GM19035 (cell line): Measurements from ENCODE around the gene NCKAP5.

Source experiments
- ATAC-seq: cut with Tn5 transposase; IDR thresholded peaks from one replicate; pipeline ENCODE4 v1.9.1; 2021; ENCODE audit not compliant: unreplicated experiment

Gene NCKAP5

DNA sequence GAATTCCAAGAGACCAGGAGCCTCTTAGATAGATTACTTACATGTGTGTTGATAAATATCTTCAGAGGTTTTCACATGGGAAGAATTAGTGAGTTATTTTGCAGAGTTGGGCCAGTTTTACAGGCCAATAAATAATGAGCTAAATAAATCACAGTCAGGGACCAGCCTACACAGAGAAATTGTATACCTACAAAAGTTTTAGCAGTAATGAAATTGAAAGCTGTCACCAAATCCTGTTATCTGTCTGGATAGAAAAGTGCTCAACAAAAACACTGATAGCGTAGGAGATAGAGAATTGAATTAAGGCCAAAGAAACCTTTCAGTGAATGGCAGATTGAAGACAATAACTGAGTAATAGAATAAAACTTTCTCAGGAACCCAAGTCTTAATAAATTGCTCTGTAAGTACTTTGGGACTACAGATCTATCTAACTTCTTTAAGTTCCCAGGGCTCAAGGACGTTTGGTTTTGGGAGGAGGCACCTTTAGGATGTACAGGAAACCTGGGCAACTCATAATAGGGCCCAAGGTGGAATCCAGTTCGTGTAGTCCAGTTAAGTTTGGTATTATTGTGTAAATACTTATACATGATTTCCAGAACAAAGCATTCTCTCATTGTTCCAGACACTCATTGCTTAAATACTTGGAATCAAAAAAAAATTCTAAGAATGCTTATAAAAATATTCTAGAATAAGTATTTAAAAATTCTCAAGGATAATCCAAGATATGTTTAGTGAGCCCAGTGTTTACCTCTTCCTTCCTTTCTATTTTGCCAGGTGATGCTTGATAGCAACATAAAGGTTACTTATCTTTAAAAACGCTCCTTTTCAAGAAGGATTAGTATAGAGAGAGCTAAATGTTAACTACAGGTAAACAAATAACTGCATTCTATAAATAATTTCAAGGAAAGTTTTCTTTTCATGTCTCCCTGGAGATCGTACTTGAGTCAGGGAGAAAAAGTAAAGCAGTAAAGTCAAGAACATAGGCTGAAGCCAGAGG lies 134.5 kb downstream of the NCKAP5 start:
- ATAC-seq = no peak

DNA sequence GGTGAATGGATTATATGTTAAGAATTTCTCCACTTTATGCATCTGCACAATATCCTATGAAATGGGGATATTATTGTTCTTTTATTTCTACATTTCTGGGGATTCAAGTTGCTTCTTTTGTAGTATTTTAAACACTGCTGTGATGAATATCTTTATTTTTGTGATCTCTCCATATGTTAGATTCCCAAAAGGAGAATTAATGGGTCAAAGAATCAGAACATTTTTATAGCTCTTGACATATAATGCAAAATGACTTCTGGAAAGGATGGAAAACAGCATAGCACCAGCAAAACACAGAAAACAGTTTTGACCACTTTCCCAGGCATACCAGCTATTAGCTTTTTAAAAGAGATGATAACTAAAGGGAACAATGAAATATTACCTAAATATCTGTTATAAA lies 135.5 kb downstream of the NCKAP5 start:
- ATAC-seq = no peak

DNA sequence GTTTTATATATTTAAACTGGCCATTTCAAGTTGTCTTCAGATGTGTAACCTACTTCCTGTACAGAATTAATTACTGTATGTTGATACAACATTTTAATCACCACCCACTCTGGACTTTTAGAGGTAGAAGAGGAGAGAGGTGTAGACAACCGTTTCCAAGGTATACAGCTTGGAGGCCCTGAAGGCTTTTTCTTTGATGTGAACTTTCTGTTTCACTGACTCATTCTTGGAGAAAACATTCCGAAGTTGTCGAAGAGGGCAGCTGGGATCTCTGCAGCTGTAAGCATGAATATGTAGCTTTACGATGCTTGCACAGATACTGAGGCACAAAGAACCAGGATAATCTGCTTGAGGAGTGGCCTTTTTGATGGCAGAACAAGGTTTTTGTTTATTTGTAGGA lies 137.0 kb downstream of the NCKAP5 start:
- no peak for ATAC-seq

DNA sequence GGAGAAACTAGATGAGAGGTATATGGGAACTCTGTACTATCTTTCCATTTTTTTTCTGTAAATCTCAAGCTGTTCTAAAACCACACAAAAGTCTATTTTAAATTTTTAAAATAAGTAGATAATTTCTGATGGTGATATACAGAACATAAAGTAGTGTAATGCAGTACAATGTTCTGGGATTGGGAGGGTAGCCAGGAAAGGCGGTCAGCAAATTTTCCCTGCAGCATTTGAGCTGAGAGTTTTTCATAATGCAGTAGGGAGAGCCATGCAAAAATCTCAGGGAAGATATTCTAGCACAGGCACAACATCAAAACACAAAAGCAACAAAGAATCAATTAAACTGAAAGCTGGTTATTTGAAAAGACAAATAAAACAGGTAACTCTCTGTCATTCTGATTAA lies 141.5 kb downstream of the NCKAP5 start:
- ATAC-seq = no peak

DNA sequence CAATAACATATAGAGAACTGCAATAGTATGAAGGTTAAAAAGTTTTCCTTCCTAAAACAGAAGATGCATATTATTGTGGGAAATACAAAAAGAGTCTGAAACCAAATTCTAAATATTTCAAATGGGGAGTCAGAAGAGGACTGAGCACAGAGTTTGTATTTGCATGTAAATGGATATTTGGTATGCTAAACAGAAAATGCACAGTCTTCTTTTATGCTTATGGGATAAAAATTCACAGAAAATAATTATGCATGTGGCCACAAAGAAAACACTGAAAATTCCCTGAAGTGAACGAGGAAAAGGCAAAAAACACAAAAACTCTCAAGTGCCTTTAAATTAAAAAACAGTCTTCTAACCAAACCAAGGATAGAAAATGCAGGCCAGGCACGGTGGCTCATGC lies 142.7 kb downstream of the NCKAP5 start:
- ATAC-seq = no peak

DNA sequence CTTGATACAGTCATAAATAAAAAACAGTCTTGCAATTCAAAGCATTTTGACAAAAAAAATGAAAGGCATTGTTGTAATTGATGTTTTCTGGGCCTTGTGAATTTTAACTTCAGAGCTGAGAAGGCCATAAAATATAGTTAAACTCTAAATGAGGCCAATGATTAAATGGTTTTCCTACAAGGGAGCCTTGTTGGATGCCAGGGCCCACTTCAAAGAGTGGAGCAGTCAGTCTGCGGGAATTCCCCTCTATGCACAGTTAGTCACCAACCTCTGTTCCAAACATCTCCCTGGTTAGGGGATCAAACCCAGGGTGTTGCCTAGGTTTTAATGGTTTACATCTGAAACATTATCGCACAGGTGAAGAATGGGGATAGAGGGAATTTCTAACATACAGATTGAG lies 143.4 kb downstream of the NCKAP5 start:
- ATAC-seq = no peak

DNA sequence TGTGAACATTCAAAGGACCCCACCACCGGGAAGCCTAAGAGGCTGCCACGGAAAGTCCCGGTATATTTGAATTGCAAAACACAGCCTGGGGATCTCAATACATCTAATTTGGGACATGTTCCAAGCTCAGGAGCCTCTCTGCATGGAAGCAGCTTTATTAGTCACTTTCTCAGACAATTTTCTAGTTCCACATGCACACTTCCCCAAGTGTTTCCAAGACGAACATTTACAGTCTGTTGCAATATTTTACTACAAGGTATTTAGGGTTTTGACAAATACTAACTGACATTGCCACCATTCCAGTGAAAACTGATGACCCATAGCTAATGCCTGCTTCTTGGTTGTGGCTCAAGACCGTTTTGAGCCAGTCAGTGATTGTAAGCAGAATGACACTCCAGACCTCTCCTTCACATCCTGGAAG lies 145.3 kb downstream of the NCKAP5 start:
- ATAC-seq = no peak

DNA sequence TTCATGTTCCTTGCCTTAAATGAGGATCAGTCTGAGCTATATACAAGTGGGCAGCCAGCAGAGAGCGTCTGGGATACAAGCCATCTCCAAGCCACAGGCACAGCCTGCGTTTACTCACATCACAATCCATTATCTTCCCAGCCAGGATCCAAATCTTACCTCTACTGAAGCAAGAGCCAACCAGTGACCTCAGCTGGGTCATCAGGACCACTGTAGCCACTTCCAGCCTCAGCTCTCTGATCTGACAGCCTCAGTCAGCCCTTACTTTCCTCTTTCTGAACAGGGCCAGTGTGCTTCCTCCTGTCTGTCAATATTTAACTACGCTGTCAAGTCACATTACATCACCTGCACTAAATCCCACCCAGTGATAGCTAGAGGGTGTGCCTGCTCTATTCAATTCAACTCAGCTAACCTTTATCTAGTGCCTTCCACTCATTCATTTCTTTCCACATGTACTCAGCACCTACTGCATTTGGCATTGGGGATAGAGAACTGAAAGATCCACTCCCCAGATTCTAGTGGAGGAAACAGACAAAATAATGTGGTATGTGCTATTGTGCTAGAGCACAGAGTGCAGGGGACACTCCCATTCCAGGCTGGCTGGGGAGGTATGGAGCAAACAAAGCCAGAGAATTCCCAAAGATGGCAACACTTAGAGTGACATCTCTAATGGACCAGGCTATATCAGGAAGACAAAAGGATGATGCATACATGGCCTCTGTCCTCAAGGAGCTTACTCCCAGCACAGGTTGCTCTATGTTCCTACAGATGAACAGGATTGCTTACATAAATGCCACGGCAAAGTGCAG lies 146.5 kb downstream of the NCKAP5 start:
- ATAC-seq = peak; percentile 68

DNA sequence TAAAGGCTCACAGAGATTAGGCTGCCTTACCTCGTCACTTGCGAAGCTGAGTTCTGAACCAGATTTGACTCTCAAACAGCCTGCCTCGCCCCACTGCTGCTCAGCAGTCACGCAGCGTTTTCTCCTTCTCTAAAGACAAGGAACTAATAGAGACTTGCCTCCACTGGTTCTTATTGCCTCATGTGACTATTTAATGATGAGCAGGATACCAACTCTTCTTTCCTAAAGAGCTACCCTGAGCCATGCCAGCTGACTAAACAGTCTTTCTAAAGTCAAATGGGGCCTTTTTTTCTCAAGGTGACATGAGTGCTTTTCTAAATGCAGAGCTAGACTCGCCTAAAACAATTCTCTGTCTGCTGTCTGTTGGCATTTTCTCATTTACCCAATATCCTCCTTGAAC lies 147.5 kb downstream of the NCKAP5 start:
- no peak for ATAC-seq

DNA sequence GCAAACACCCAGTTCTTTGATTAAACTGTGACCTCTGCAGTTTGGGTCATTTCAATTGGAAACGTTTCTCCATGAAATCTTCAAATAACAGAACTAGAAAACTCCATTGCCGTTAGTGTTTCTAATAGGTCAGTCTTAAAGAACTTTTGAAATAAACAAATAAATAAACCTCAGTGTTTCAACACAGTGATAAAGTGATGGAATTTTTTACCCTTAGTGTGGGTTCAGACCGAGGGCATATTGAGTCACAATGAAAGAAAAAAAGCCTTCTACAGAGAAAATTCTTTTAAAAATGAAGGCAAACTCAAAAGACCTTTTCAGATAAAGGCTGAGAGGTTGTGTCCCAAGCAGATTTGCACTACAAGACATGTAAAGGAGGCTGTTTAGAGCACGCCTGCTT lies 149.6 kb downstream of the NCKAP5 start:
- no peak for ATAC-seq

DNA sequence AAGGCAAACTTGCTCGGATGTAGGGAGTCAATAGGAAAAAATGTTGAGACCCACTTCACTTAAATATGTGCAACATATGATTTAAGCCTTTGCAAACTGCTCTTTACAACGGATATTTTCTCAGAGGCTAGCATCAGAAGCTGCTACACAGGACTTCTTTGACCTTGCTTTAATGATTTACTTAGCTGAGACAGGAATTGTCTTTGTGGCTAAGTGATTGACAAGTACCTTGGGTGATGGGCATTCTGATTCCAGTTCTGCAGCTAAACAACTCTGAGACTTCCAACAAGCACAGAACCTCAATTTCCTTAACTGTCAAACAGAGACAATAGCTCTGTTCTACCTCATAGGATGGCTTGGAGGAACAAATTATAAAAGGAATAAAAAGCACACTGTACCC lies 150.2 kb downstream of the NCKAP5 start:
- ATAC-seq = no peak

DNA sequence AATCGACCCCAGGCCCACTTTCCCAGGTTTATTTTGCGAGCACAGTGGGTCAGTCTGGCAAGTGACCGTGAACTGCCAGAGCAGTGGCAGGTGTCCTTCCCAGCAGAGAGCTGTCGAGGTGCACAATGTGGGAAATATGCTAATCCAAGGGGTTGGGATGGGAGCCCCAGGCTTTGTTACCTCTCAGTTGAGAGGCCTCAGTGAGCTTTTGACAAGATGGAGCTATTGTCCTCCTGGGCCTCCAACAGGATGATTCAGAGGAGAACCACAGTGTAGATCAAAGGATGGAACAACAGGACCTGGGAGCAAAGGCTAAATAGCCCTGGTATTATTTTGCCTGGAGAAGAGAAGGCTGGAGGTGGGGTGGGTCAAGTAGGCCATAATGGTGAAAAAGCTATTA lies 150.8 kb downstream of the NCKAP5 start:
- no peak for ATAC-seq

DNA sequence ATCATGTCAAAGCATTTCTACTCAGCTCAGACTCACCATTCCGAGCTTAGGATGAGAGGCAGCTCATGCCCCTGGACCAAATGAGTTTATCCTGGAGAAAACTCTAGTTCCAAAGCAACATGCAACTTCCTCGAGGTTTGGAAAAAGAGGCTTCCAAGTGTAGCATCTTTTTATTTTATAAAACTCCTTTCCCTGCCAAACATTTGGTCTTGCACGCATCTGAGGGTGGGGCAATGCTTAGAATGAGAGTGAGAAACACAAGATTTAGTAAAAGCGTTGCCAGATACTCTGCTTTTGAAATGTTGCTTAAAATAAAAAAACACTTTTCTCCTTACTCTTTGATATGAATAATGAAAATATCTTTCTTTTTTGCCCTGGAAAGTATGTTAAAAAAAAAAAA lies 151.5 kb downstream of the NCKAP5 start:
- no peak for ATAC-seq

DNA sequence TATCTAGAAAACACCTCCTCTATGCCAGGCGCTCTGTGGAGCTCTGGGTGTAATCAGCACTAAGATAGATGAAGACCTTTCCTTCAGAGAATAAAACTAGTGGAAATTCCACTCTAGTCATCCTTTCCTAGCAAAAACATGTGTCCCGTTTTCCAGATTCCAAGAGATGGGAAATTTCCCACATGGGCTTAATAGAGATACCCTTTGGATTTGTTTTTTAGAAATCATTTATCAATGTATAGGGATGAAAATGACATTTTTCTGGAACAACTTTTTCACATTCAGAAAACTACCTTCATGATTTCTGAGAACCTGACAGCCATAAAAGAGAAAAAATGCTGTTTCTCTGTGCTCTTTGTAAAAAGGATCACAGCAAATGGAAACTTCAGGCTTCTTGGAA lies 152.1 kb downstream of the NCKAP5 start:
- no peak for ATAC-seq

DNA sequence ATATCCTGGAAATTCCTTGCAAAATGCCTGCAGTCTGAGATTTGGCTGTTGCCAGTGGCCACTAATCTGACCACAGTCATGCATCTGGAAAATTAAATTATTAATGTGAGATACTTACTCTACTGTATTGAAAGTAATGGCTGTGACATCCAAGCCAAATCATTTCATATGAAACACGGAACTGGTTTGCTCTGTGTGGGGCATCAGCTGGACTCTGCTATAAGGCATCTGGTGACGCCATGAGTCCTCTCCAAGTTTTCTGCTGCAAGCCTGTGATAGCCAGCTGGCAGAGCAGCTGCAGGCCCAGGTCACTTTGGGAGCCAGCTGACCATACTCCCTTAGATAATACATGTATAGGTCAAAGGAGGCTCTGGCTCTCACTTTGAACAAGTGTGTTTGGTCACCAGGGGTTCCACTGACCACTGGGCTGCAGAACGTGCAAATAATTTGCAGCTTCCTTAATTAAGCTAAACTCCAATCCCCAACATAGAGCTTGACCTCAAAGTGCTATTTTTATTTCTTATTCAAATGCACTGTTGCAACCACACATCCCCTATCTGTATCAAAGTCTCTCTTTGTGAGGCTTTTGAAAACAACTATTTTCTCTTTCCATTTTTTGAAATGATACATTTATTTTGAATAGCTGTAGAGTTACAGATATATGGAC lies 152.9 kb downstream of the NCKAP5 start:
- ATAC-seq = no peak

DNA sequence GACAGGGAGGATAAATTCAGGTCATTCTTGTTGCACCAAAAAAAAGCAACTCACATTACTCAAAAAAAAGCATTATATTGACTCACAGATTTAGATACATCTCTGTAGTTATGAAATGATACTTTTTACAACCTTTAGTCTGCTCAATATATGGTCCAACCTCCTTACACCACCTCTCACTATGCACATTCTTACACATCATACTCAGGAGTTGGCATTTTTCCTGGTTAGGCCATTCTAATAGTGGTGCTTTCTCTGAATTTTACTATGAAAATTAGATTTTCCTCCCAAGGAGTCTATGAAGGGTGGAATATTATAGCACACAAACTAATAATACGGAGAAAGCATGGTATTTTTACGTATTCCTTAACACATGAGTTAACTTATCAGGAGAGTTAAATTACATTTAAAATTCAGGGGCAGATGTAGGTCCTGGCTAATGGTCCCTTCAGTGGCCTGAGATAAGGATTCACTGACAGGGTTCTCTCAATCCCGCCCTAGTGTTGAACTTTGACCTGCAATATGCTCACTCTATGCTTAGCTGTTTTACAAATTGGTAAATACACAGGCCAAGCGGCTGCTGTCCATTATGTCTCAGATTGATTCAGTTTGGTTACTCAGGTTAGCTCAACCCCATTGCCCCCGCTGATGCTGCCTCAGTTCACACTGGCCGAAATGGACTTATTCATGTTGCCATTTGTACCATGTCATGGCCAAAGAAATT lies 153.6 kb downstream of the NCKAP5 start:
- no peak for ATAC-seq

DNA sequence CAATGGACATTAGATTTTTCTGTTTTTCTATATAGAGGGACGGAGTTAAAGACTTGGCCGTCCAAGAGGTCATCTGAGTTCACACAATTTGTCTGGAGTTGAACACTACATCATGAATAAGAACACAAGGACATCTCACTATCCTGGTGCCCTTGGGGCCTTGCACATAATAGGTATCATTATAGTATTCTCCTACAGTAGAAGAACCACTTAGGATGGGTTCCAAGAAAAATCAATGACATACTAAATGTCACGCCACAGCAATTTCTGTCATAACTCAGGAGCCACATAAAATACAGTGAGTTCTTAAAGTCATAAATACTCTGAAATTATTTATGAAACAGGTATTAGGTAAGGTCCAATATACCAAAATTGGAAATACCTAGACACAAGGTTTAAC lies 154.4 kb downstream of the NCKAP5 start:
- ATAC-seq = no peak

DNA sequence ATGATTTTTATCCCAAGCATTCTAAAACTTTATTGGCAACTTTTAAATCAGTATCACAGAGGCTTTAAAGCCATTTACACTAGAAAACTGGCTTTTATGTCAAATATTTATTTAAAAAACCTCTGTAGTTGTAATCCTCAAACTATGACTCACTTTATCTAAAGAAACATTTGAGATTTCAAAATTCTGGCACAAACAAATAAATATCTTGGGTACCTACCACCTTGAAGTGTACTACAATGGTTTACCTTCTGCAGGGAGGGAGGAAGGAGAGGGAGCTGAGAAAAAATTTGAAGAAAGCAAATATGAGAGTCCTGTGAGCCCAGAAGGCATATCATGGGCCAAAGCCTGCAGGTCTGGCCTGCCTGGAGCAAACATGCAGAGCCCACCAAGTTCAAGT lies 155.6 kb downstream of the NCKAP5 start:
- ATAC-seq = no peak

DNA sequence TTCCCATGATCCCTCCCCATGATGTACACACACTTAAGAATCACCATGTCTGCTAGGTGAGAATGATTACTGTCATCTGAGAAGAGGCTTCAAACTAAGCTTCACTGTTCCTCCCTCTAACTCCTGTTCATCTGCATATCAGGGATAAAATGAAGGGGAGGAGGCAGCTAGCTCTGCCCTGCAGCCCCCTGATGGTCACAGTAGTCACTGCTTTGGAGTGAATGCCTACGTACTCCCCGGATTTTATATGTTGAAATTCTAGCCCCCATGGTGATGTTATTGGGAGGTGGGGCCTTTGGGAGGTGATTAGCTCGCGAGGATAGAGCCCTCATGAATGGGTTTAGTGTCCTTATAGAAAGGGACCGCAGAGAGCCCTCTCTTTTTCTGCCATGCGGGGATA lies 156.4 kb downstream of the NCKAP5 start:
- no peak for ATAC-seq

DNA sequence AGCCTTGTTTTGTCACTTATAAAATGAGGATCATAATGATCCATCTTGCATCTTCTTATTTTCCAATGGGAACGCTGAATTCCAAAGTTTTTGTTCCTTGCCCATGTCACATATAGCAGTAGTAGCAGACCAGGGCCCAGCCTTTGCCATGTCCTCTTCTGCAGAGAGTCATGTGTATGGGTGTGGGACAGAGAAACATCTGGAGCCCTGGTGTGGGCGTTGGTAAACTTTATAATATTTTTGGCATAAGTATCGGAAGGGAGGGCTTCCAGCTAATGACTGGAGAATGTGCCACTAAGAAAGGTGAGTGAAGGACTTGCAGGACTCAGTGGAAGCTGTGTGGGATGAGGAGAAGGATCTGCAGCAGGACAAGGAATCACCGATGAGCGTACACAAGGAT lies 157.2 kb downstream of the NCKAP5 start:
- no peak for ATAC-seq
